NK-92 (cell line): Measurements from ENCODE around the gene DSG3.

Experiments used
- DNase-seq: peaks from one replicate; lab custom pipeline; 2025; ENCODE audit not compliant: unreplicated experiment; lab: John Stamatoyannopoulos, UW

Gene DSG3

GRCh38 chr18:31430554-31430953, 17.0 kb upstream of the DSG3 start:
- no peak for DNase-seq

GRCh38 chr18:31432316-31432715, 15.2 kb upstream of the DSG3 start:
- DNase-seq, result no peak

- DNase-seq, result no peak
Measured at GRCh38 chr18:31436825-31437224, 10.7 kb upstream of the DSG3 start.

GRCh38 chr18:31438402-31438801, 9.1 kb upstream of the DSG3 start:
- no peak for DNase-seq

GRCh38 chr18:31439807-31440325, 7.7 kb upstream of the DSG3 start:
- DNase-seq, result no peak

GRCh38 chr18:31440787-31441186, 6.8 kb upstream of the DSG3 start:
- no peak for DNase-seq

GRCh38 chr18:31441493-31441892, 6.0 kb upstream of the DSG3 start:
- DNase-seq, result no peak

- DNase-seq, result no peak
Measured at GRCh38 chr18:31444142-31444541, 3.4 kb upstream of the DSG3 start.

- DNase-seq, result no peak
Measured at GRCh38 chr18:31445908-31446307, 1.6 kb upstream of the DSG3 start.

- DNase-seq, result no peak
Measured at GRCh38 chr18:31446854-31447253, 687 bp upstream of the DSG3 start.

GRCh38 chr18:31450409-31450808, 2.9 kb downstream of the DSG3 start:
- DNase-seq, result no peak

- no peak for DNase-seq
Measured at GRCh38 chr18:31451625-31452024, 4.1 kb downstream of the DSG3 start.

GRCh38 chr18:31454066-31454708, 6.6 kb downstream of the DSG3 start:
- no peak for DNase-seq

GRCh38 chr18:31469629-31470028, 22.1 kb downstream of the DSG3 start:
- DNase-seq, result no peak

GRCh38 chr18:31478688-31479087, 31.1 kb downstream of the DSG3 start:
- no peak for DNase-seq

GRCh38 chr18:31482051-31482450, 34.5 kb downstream of the DSG3 start:
- DNase-seq, result no peak

GRCh38 chr18:31483396-31483795, 35.9 kb downstream of the DSG3 start:
- DNase-seq, result no peak

- DNase-seq, result no peak
Measured at GRCh38 chr18:31484461-31484860, 36.9 kb downstream of the DSG3 start.

GRCh38 chr18:31486165-31486564, 38.6 kb downstream of the DSG3 start:
- no peak for DNase-seq

GRCh38 chr18:31487246-31488015, 39.9 kb downstream of the DSG3 start:
- no peak for DNase-seq

- no peak for DNase-seq
Measured at GRCh38 chr18:31489311-31489710, 41.8 kb downstream of the DSG3 start.

GRCh38 chr18:31490387-31490786, 42.8 kb downstream of the DSG3 start:
- DNase-seq, result no peak
